ENCODE data around the gene RDX.

RDX gene

GRCh38 chr11:110162216-110162615, 134.2 kb downstream of the RDX start:
- Histone ChIP-seq H3K27me3 (ENCODE audit: insufficient read depth, poor library complexity, severe bottlenecking) (no peaks in the 10 kb centered on the region), H3K36me3 (ENCODE audit: low read depth) (peaks cover 86% of the 10 kb centered on the region), H3K4me1 (ENCODE audit: insufficient read depth, poor library complexity, severe bottlenecking) (no peaks in the 10 kb centered on the region), H3K27ac (ENCODE audit: poor library complexity, severe bottlenecking) (no peak overlapping the region), H3K9me3 (ENCODE audit: severe bottlenecking) (no peaks in the 10 kb centered on the region), H3K4me3 (ENCODE audit: severe bottlenecking) (no peak overlapping the region)
- no peak for DNase-seq (ENCODE audit: low spot score)
- TF ChIP-seq CTCF (IDR thresholded peaks at IDR 0.05; ENCODE audit: poor library complexity, severe bottlenecking) = no peak
- no peak for ATAC-seq (ENCODE audit: low read depth)

GRCh38 chr11:110161061-110161460, 135.4 kb downstream of the RDX start:
- no peaks in the 10 kb centered on the region for H3K9me3 ChIP-seq (ENCODE audit: severe bottlenecking)
- no peaks in the 10 kb centered on the region for H3K27me3 ChIP-seq (ENCODE audit: insufficient read depth, poor library complexity, severe bottlenecking)
- peaks cover 81% of the 10 kb centered on the region for H3K36me3 ChIP-seq (ENCODE audit: low read depth)
- H3K27ac ChIP-seq (ENCODE audit: poor library complexity, severe bottlenecking) = no peak overlapping the region
- ATAC-seq (ENCODE audit: low read depth) (no peak), DNase-seq (ENCODE audit: low spot score) (no peak)
- no peaks in the 10 kb centered on the region for H3K4me1 ChIP-seq (ENCODE audit: insufficient read depth, poor library complexity, severe bottlenecking)
- no peak for TF ChIP-seq CTCF (IDR thresholded peaks at IDR 0.05; ENCODE audit: poor library complexity, severe bottlenecking)
- H3K4me3 ChIP-seq (ENCODE audit: severe bottlenecking) = no peak overlapping the region

- no peaks in the 10 kb centered on the region for H3K4me1 ChIP-seq (ENCODE audit: insufficient read depth, poor library complexity, severe bottlenecking)
- DNase-seq (ENCODE audit: low spot score) (no peak), ATAC-seq (ENCODE audit: low read depth) (no peak)
- H3K36me3 ChIP-seq (ENCODE audit: low read depth) = peaks cover 78% of the 10 kb centered on the region
- no peak overlapping the region for H3K4me3 ChIP-seq (ENCODE audit: severe bottlenecking)
- no peak overlapping the region for H3K27ac ChIP-seq (ENCODE audit: poor library complexity, severe bottlenecking)
- TF ChIP-seq CTCF (IDR thresholded peaks at IDR 0.05; ENCODE audit: poor library complexity, severe bottlenecking) = no peak
- H3K27me3 ChIP-seq (ENCODE audit: insufficient read depth, poor library complexity, severe bottlenecking) = no peaks in the 10 kb centered on the region
- no peaks in the 10 kb centered on the region for H3K9me3 ChIP-seq (ENCODE audit: severe bottlenecking)
Observed at GRCh38 chr11:110160437-110160836, 136.0 kb downstream of the RDX start.

GRCh38 chr11:110160016-110160415, 136.4 kb downstream of the RDX start:
- 0 out of 3 replicates have a peak, but pooled peaks have one; percentile 19 for ATAC-seq (ENCODE audit: low read depth)
- no peak for TF ChIP-seq CTCF (IDR thresholded peaks at IDR 0.05; ENCODE audit: poor library complexity, severe bottlenecking)

GRCh38 chr11:110159476-110159875, 136.9 kb downstream of the RDX start:
- peaks cover 74% of the 10 kb centered on the region for H3K36me3 ChIP-seq (ENCODE audit: low read depth)
- DNase-seq (ENCODE audit: low spot score) (no peak), ATAC-seq (ENCODE audit: low read depth) (no peak)
- no peak for TF ChIP-seq CTCF (IDR thresholded peaks at IDR 0.05; ENCODE audit: poor library complexity, severe bottlenecking)
- no peak overlapping the region for H3K4me3 ChIP-seq (ENCODE audit: severe bottlenecking)
- H3K27ac ChIP-seq (ENCODE audit: poor library complexity, severe bottlenecking) = no peak overlapping the region
- no peaks in the 10 kb centered on the region for H3K9me3 ChIP-seq (ENCODE audit: severe bottlenecking)
- H3K4me1 ChIP-seq (ENCODE audit: insufficient read depth, poor library complexity, severe bottlenecking) = no peaks in the 10 kb centered on the region
- no peaks in the 10 kb centered on the region for H3K27me3 ChIP-seq (ENCODE audit: insufficient read depth, poor library complexity, severe bottlenecking)

More at GRCh38 chr11:110160016-110160415, 136.4 kb downstream of the RDX start:
- DNase-seq (ENCODE audit: low spot score) = no peak
- Histone ChIP-seq H3K4me3 (ENCODE audit: severe bottlenecking) (no peak overlapping the region), H3K27me3 (ENCODE audit: insufficient read depth, poor library complexity, severe bottlenecking) (no peaks in the 10 kb centered on the region), H3K36me3 (ENCODE audit: low read depth) (peaks cover 77% of the 10 kb centered on the region), H3K4me1 (ENCODE audit: insufficient read depth, poor library complexity, severe bottlenecking) (no peaks in the 10 kb centered on the region), H3K27ac (ENCODE audit: poor library complexity, severe bottlenecking) (no peak overlapping the region), H3K9me3 (ENCODE audit: severe bottlenecking) (no peaks in the 10 kb centered on the region)
